NCI-H82 treated with DMSO at 0.1 percent for 48 hours (cell line): Measurements from ENCODE around the gene CAMK1D.
"Not testable (repeated sequence)": the region's sequence is repeated elsewhere in the genome, so short reads cannot be mapped to it uniquely, and the experiment has no call there.

Experiments
- DNase-seq: peaks from one replicate; lab custom pipeline; 2025; ENCODE audit not compliant: unreplicated experiment; lab: John Stamatoyannopoulos, UW

The CAMK1D gene

DNA sequence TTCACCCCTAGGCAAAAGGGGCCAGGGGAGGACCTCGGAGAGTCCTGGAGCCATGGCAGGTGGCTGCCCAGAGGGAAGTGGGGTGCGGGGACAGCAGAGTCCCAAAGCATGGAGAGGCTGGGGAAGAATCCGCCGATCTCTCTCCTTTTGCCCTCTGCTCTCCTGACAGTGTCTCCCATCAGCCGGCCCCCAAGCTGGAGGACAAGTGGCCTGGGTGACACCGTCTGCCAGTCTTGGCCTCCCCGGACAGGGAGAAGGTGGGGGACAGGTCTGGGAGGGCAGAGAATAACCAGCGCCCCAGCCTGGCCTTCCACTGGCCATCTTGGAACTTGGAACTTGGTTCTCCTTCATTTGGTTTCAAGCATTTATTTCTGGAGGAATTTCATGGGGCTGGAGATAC, 77.9 kb downstream of the CAMK1D start:
- DNase-seq: no peak

DNA sequence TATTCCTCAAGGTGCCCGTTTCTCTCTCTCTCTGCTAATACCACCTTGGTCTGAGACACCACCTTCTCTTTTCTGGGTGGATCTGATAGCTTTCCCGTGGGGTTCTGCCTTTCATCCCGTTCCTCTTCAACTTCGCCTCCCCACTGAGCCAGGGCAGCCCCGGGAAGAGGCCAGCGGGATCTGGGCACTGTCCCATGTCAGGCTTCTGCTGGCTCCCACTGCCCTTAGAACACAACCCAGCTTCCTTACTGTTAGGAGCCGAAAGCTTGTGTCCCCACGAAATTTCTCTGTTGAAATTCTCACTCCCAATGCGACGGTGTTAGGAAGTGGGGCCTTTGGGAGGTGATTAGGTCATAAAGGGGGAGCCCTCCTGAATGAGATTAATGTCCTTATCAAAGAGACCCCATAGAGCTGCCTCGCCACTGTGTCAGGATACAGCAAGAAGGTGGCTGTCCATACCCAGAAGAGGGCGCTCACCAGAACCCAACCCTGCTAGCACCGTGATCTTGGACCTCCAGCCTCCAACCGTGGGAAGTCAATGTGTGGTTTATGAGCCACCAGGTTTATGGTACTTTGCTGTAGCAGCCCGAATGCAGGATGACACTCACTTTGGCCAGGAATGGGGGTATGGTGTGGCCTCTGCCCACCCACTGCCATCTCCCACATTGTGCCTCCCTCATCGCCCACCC, 79.2 kb downstream of the CAMK1D start:
- no peak for DNase-seq

DNA sequence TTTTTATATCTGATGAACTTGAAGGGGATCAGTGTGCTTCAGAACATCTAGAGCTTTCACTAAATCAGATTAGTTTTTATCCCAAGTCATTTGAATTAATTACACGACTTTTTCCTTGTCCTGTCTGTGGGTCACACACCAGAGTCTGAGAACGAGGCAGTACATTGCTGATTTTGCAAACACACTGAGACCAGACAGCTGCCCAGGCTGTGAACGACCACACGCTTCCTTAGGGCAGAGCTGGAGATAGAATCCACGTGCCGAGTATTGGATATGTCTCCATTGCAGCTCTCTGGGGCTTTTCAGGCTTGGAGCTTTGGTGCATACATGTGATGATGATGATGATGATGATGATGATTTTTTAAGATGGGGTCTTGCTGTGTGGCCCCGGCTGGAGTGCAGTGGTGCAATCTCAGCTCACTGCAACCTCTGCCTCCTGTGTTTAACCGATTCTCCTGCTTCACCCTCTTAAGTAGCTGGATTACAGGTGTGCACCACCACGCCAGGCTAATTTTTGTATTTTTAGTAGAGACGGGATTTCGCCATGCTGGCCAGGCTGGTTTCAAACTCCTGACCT, 81.1 kb downstream of the CAMK1D start:
- DNase-seq: no peak

DNA sequence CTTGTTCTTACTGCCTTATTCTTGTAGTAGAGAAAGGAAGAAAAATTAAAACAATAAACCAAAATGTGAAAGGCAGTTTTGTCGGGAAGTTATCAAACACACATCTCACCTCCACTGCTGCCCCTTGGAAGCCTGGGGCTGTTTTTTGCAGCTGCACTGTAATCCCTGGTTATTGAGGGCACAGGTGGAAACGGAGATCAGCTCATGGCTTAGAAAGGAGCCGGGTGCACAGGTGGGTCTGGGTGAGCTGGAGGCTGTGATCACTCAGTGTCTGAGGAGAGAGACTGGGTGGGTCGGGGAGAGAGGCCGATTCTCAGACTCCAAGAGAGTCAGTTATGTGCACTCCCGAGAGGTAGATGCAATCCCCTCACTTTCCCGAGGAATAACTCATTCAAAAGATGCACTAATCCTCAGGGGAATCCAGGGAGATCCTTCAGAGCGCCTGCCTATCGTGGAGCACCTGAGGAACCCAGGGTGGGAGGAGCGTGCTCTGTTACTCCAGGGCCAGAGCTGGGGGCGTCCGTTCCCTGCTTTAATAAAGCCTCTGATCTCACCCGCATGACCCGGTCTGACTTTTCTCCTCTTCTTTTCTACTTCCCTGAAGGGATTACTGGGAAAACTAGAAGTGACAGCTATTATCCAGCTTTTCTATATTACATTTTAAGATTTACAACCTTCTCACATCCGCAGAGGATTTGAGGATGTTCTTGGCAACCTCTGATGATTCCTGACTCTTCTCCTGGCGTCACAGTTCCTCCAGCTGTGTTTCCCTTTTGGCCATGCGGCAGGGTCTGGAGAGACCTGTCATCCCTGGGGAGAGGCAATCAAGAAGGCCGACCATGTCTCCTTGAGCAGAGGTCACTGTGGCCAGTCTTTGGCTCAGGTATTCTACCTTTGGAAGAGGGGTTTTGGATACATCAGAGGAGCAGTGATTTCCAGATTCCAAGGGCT, 82.1 kb downstream of the CAMK1D start:
- peak; percentile 4 for DNase-seq

DNA sequence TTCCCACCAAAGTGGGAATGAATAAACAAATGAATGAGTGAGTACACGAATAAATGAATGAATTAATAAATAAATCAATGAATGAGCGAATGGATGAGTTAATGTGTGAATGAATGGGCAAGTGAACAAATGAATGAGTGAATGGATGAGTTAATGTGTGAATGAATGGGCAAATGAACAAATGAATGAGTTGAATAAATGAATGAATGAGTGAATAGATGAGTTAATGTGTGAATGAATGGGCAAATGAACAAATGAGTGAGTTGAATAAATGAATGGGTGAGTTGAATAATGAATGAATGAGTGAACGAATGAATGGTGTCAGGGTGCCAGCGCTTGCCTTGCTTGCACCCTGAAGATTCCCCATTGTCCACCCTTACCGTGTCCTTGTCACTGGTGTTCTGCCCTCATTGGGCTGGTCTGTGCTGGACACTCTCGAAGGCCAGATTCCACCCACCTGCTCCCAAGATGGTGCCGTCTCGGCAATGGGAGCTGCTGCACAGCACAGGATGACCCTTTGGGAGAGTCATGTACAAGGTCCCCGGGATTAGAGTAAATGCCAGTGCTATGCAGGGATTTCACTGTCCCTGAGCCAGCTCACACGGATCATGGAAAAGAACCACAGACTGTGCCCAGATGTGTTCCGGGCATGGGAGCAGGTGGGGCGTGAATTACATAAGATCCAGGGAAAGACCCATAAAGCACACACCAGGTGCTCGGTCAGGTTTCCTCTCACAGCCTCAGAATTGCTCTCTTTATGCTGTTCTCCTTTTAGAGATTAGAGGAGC, 83.2 kb downstream of the CAMK1D start:
- no peak for DNase-seq

DNA sequence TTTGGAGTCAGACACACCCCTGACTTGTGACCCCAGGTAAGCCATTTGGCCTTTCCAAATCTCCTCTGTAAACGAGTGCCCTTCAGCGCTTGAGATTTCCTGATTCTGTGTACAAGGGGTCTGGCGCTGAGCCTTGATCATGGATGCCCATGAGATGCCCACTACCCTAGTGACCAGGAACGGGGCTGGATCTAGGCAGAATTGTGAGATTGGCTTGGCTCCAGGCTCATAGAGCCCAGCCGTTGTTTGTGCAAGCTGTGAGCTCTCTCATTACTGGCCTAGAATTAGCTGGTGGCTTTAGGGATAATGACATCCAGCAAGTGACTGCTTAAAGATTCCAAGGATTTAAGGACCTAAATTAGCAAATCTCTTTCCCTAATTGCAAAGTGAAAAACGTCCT, 84.9 kb downstream of the CAMK1D start:
- peak; percentile 13 for DNase-seq

DNA sequence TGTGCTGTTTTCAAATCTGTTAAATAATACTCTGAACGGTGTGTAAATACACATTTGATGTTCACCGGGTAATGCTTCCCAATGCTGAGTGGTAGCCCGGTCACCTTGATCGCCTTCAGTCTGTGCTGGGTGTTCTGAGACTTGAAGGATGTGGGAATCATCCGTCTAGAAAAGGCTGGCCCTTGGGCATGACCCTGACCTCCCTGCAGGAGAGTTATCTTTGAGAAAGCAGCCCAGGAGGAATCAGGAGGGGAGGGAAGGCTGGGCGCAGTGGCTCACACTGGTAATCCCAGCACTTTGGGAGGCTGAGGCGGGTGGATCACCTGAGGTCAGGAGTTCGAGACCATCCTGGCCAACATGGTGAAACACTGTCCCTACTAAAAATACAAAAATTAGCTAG, 85.3 kb downstream of the CAMK1D start:
- DNase-seq: not testable (repeated sequence)

DNA sequence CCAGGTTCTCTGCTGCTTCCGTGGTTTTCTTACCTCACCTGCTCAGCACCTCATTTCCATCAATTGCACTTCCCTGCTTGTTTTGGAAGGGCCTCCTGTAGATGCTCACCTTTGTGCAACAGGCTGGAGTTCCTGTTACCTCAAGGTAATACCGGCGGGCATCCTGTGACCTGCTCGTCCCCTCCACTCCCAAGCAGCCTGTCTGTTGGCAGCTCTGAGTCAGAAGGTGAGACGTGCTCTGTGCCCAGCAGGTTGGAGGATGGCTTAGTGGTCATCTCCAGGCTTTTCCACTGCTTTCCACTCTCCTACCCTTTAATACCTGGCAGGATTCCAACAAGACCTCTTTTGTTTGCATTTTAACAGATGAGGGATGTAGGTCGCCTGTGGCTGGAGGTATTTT, 86.0 kb downstream of the CAMK1D start:
- no peak for DNase-seq

DNA sequence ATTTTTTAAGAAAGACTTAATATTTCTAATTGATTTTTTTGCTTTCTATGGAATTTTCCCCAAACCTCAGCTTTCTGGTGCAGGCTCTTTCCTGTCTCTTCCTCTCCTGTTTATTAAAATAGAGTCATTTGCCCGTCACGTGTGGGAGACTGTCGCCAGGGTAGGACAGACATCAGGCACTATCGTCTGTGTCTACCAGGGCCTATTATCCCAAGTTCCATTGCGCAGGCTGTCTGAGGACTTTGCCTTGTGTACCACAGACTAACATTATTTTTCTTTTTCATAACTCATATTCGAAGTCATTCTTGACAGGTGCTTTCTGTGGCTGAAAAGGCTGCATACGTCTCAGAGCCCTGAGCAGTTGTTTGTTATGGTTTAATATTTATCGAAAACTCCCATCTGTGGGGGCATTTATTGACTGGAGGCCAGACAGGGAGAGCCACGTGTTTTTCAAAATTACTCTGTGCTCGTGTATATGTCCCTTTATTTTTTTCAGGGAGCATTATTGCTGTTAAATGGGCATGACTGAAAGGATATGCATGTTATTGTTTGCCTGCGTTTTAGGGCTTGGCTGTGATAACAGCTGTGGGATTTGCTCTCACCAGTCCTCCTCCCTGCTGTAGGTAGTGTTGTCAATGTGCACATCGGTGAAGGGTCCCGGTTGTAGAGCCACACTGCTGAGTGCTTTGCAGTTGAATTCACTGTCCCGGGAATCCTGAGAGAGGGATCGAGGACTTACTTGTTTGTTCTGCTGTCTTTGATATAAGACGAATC, 89.8 kb downstream of the CAMK1D start:
- no peak for DNase-seq

DNA sequence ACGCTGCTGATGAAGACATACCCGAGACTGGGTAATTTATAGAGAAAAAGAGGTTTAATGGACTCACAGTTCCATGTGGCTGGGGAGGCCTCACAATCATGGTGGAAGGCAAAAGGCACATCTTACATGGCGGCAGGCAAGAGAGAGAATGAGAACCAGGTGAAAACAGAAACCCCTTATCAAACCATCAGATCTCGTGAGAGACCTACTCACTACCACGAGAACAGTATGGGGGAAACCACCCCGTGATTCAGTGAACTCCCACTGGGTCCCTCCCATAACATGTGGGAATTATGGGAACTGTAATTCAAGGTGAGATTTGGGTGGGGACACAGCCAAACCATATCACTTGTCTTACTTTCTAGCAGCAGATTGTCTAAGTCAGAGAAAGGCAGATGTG, 90.4 kb downstream of the CAMK1D start:
- not testable (repeated sequence) for DNase-seq

DNA sequence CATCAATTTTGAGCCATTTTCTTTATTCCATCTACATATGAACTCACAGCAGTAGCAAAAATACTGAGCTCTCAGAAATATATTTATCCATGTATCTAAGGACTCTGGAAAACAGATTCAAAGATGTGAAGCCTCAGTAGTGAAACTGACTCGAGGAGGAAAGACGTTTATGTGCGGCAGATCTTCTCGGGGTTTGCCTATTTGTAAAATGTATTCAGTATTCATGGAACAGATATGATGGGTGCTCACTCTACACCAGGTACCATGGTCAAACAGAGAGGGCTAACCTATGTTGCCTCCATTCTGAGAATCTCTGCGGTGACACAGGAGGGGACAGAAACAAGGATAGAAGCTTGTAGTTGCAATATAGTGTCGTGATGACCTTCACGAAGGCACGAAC, 93.7 kb downstream of the CAMK1D start:
- no peak for DNase-seq

DNA sequence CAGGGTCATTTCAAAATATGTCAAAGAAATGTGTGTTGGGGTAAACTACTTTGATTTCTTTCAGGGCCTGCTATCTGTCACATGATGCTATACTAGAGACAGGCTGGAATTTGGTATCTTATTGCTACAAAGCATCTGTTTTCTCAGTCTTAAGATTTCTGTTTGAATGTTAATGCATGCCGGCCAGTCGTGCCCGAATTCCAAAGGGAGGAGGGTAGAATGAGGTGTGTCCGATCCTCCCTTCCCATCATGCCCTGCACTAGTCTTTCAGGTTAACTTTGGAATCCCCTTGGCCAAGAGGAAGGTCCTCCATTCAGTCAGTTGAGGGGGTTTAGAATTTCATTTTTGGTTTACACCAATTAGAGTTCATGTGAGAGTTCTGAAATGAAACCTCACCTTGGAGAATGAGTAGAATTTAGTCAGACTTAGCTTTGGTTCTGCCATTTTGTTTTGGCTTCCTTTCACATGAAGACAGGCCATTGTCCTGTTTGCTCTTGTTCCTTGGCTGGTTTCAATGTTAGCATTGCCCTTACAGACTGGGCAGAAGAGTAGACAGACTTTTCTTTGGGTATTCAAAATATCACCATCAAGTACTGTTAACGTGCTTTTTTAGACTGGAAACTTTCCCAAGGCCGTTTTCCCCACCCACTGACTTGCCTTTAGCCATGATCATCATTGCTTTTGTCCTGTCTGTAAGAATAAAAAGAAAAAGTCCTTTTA, 95.8 kb downstream of the CAMK1D start:
- DNase-seq: no peak

DNA sequence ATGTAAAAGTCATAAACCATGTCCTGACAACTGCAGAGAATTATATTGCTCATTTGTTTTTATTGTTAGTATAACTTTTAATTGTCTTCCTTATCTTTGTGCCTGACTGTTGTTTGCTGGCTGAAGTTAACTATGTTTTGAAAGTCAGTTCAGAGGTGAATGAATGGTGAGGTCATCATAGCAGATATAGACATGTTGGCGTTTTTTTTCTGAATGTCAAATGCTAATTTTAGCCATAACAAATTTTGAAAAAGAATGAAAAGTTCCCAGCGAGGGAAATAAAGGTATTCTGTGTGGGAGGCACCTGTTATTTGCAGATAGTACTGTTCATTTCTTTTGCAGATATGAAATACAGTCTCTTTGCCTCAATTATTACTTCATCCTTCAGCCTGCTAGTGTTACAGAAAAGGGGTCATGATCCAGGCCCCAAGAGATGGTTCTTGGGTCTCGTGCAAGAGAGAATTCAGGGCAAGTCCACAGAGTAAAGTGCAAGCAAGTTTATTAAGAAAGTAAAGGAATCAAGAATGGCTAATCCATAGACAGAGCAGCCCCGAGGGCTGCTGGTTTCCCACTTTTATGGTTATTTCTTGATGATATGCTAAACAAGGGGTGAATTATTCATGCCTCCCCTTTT, 96.5 kb downstream of the CAMK1D start:
- DNase-seq: no peak

DNA sequence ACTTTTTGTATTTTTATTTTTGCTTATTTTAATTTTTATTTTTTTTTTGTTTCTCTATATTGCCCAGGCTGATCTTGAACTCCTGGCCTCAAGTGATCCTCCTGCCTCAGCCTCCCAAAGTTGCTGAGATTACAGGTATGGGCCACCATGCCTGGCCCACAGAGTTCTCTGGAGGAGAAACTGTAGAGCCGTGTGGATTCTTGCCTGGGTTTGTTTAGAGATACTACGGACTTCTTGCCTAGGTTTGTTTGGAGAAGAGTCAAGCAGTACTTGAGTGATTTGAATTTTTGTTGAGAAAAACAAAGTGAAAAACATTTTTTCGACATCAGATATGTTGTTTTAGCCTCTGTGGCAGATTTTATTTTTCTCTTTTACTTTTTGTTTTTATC, 99.0 kb downstream of the CAMK1D start:
- DNase-seq: no peak

DNA sequence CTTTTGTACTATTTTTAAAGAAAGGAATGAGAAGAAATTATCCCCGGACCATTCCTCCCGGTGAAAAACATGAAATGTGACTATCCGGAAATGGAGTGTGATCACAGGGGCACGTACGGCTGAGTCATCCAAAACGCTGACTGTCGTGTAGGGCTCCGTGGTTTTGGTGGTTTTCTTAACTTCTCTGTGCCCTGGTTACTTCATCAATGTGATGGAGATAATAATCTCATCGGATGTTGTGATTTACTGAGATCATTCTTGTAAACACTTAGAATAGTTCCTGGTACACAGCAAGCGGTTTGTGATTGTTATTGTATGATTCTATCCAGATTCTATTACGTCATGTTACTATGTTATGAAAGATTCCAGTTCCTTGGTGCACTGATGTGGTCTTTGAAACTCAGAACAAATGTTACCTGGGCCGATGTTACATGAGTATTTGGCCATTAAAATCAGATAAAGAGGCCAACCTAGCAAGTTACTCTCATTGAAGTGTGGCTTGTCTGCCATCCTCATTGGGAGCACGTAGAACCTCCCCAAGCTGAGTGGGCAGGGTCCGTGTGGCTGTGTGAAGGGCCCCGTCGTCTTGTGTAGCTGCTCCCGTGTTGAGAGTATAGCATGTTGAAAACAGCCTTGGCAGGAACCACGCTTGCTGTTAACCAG, 99.5 kb downstream of the CAMK1D start:
- no peak for DNase-seq

DNA sequence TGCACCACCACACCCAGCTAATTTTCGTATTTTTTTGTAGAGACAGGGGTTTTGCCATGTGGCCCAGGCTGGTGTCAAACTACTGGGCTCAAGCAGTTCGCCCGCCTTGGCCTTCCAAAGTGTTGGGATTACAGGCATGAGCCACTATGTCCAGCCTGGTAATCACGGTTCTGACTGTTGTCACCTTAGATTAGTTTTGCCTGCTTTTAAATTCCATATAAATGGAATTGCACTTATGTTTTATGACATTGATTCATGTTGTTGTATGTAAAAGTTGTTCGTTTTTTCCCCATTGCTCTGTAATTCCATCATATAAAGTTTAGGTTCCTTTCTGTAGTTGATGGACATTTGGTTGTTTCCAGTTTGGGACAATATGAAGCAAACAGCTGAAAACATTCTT, 106.0 kb downstream of the CAMK1D start:
- DNase-seq: no peak

DNA sequence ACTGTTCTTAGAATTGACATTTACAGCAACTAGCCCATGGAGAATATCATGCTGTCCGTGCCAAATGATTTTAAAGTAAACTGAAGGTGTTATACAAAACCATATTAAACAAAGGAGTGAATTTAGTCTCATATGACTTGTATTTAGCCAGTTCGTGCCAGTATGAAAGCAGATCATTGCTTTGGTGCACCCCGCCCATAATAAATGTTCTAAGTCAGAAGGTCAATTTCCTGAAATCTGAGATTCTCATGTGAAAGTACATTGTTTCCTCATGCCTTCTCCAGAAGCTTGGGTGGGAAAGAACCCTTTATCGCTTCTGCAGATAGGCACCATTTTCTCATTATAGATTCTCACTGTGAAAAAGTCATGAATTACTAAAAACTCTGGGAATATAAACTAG, 106.4 kb downstream of the CAMK1D start:
- no peak for DNase-seq

DNA sequence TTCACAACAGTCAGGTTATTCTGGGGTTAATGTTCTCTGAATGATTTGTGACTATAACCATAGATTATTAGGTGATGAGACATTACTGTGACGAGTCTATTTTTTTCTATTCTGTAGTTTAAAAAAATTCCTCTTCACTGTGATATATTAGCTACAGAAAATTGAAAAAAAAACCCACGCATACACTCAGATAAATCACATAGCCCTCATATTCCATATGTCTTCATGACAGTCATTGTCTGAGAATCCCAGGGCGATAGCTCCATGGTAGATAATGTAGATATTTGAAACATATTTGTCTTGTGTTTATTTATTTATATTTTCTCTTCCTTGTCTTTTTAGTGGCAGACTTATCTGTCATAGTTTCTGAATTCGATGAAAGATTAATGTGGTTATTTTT, 110.0 kb downstream of the CAMK1D start:
- DNase-seq: no peak

DNA sequence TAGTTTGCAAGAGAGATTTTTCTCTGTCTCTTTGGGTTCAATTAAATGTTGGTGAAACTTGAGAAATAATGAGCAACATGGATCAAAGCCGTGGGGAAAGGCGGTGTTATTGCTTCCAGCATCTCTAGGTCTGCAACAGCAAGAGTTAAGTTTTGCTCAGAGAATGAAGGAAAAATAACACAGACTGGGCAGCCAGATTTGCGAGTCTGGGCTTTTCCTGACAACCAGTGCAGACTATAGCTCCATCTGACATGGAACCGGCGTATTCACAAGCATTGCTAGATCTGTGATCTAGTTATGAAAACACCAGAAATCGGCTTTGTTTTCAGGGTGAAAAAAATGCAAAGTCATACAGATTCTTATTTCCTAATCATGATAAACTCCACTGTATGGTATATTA, 110.4 kb downstream of the CAMK1D start:
- DNase-seq: no peak
